SK-N-SH treated with all-trans-retinoic acid at 6 μM for 48 hours (cell line): ENCODE data around the gene TMEM181.

ENCODE experiments used
- CREB5 ChIP-seq: fragments of 250-450 bp; sonication (Bioruptor Pico); IDR thresholded peaks from 2 replicates; pipeline ENCODE4 v1.5.1; 2020; ENCODE audit warnings: low read depth, mild to moderate bottlenecking, moderate library complexity
- CSDC2 ChIP-seq: fragments of 250-450 bp; sonication (Bioruptor Pico); IDR thresholded peaks from 2 replicates; pipeline ENCODE4 v1.5.0; 2020; ENCODE audit warnings: mild to moderate bottlenecking, moderate library complexity
- CSRNP3 ChIP-seq: fragments of 250-450 bp; sonication (Bioruptor Pico); IDR thresholded peaks from 2 replicates; pipeline ENCODE4 v1.5.1; 2021; ENCODE audit warnings: mild to moderate bottlenecking, moderate library complexity
- ISL1 ChIP-seq: fragments of 250-450 bp; sonication (Bioruptor Pico); IDR thresholded peaks from 2 replicates; pipeline ENCODE4 v2.1.2; 2022; ENCODE audit warnings: mild to moderate bottlenecking, moderate library complexity
- OSR1 ChIP-seq: fragments of 250-450 bp; sonication (Bioruptor Pico); IDR thresholded peaks from 2 replicates; pipeline ENCODE4 v1.8.0; 2022; ENCODE audit warnings: moderate library complexity, mild to moderate bottlenecking, inconsistent platforms
- PATZ1 ChIP-seq: fragments of 250-450 bp; sonication (Bioruptor Pico); IDR thresholded peaks from 2 replicates; pipeline ENCODE4 v1.8.0; 2020; ENCODE audit warnings: mild to moderate bottlenecking, moderate library complexity, borderline replicate concordance
- TOX ChIP-seq: fragments of 250-450 bp; sonication (Bioruptor Pico); IDR thresholded peaks from 2 replicates; pipeline ENCODE4 v1.8.0; 2021; ENCODE audit warnings: mild to moderate bottlenecking, moderate library complexity, borderline replicate concordance
- ZFP30 ChIP-seq: fragments of 450-650 bp; formaldehyde crosslinking; IDR thresholded peaks from 2 replicates; pipeline ENCODE4 v1.5.0; 2022; ENCODE audit warnings: mild to moderate bottlenecking, moderate library complexity
- ZNF565 ChIP-seq: fragments of 450-650 bp; formaldehyde crosslinking; conservative IDR thresholded peaks from 2 replicates; pipeline ENCODE4 v1.5.0; 2020; ENCODE audit warnings: low read depth, mild to moderate bottlenecking, moderate library complexity
- ZNF8 ChIP-seq: fragments of 450-650 bp; formaldehyde crosslinking; IDR thresholded peaks from 2 replicates; pipeline ENCODE4 v1.5.0; 2020; ENCODE audit warnings: mild to moderate bottlenecking, moderate library complexity

- no peak for TF ChIP-seq CSRNP3 (CRISPR knock-in tag)
- TF ChIP-seq PATZ1 (CRISPR knock-in tag): no peak
- no peak for TF ChIP-seq TOX (CRISPR knock-in tag)
- no peak for TF ChIP-seq OSR1 (CRISPR knock-in tag)
- TF ChIP-seq CSDC2 (CRISPR knock-in tag): no peak
- TF ChIP-seq ZFP30 (CRISPR knock-in tag): no peak
- no peak for TF ChIP-seq ZNF8 (CRISPR knock-in tag)
- no peak for TF ChIP-seq ISL1 (CRISPR knock-in tag)
- TF ChIP-seq ZNF565 (CRISPR knock-in tag): no peak
- TF ChIP-seq CREB5 (CRISPR knock-in tag): no peak
These were observed 61.2 kb downstream of the TMEM181 start for GRCh38 chr6:158620963-158621693.
